ENCODE measurements around the gene VSNL1.

The VSNL1 gene

DNA sequence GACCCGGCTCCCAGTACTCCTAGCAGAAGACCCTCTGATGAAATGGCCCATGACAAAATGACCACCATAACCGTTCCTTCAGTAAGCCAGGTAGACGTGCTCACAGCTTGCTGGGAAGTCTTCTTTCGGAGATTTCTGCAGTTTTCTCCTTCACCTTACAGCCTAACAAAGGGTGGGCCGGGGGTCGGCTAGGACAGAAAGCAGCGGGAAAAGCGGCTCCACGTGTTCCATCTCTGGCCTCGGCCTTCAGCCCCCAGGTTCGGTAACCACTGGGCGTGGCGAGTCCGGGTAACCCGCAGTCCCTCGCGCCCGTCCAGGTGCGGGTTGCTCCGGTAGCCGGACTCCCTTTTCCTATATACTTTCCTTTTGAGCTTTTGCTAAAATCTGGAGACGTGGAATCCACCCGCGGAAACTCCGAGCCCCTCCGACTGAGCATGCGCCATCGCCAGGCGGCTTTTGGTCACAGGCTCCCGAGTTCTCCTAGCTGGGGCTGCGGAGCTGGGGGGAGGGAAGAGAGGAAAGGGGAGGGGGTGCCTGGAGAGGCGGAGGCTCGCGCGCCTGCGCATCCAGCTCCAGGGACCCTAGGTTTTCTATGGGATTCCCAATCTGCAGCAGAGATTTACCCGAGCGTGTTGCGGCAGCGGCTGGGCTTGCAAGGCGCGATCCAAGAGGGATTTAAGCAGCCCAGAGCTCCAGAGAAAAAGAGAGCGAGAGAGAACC lies at the start of gene VSNL1:
Gene VSNL1, plus strand, starts transcription at position 604 of the 720 bp plus-strand sequence. CDS start 51,379 bp downstream, outside the sequence.
- no peak for DNase-seq

DNA sequence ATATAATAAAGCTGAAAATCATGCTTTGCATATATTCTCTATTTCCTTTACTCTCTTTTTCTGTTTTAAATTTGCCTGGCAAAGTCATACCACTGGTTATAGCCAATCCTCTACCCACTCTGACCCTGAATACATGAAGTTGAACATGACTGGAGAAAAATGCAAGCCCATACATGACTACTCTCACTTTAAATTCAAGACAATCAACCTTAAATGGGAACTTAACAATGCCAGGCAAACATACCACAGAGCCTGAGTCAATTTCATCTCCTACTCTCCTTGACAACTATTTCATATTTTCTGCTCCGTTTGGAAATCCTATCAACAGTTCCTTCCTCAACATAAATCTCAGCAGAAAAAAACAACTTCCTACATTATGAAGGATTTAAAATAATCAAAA lies 44.9 kb upstream of the VSNL1 start:
- no peak for DNase-seq

DNA sequence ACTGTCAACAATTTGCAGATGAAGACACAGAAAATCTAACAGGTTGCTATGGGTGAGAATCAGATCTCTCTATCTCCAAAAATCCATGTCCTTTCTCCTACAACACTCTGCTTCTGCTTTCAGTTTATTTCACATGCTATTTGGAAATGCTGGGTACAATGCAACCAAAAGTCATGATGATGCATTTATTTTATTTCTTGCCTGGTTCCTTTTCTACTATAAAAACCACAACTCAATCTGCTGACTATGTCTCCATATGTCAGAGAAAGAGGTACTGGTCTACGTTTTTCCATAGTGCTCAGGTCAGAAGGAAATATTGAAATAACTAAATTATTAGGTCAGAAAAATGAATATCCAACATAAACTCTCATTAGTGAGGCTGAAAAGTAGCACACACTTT lies 42.8 kb upstream of the VSNL1 start:
- DNase-seq = no peak

- DNase-seq = no peak
Observed at GRCh38 chr2:17506736-17507616, 33.5 kb upstream of the VSNL1 start.

- DNase-seq = no peak
Observed at GRCh38 chr2:17515652-17516051, 24.8 kb upstream of the VSNL1 start.

DNA sequence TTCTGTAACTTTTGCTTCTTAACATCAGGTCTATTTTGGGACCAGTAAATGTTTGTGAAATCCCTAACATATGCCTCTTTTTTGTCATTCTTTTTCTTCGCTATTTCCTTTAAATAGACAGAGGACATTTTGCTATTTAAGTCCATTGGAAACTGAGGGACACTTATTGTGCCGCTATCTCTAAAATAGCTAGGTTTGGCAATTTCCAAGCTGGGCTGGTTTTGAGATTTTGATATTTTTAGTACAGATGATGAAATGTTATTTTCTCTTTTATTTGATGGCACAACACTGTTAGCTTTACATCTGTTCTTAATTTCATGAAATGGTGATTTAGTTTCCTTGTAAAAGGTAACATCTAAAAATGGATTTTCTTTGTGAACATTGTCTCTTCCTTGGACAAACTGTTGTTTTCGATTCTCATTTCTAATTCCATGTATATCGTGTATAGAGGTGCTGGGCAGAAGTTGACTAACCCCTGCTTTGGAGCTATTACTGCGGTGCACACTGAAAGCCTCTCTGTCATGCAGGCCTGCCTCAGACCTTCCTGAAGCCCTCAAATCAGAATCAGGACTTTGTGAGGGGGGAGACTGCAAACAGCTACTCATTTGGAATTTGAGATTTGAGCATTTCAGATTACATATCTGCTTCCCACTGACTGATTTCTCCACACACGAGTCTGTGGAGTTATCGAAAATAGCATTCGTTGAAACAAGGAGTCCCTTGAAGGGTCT lies 22.9 kb upstream of the VSNL1 start:
- no peak for DNase-seq

DNA sequence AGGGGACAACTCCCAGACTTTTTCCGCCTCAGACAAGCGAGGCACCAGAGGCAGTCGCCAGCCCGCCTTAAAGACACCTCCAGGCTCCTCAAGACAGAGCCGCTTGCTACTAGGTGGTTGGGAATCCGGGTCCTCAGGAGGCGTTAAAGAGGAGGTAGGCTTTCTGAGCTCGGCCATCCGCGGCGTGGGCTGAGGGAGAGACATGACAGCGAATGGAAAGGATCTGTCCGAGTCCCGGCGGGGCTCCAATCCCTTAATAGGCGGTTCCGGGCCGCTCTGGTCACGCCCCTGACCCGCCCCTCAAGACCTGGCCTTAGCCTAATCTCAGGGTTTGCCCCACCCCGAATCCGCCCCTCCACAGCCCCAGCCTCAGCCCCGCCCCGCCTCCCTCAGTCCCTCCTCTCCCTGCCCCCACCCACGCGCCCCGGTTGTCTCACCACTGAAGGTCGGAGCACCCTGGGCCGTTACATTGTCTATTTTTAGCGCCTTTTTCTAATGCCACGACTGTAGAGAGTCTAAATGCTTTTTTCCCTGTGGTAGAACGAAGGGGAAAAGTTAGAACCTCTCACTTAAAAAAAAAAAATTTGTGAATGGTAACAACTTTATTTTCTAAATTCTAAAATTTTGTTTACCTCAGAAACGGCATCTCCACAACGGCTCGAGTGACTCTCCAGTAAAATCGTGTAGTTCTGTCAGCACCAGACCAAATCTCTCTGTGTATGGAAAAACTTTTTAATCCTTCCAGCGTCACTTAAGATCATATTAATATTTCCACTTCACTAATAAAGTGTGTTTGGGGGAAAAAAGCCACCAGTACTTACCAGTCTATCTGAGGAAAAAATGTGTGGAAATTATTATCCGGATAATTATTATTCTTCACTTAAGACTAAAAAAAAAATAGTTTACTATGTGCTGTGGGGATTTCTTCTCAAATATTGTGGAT lies 22.0 kb upstream of the VSNL1 start, which contains the start of gene RAD51AP2:
Gene RAD51AP2, minus strand, starts transcription at position 229 of the 943 bp plus-strand sequence. Its CDS starts 25 bp downstream, at position 204.
- DNase-seq = peak in 1 of 2 donors; percentile 34

- no peak for DNase-seq
Observed at GRCh38 chr2:17519486-17519885, 21.0 kb upstream of the VSNL1 start.

- no peak for DNase-seq
Observed at GRCh38 chr2:17520761-17521160, 19.7 kb upstream of the VSNL1 start.

- no peak for DNase-seq
Observed at GRCh38 chr2:17521621-17522020, 18.9 kb upstream of the VSNL1 start.

DNA sequence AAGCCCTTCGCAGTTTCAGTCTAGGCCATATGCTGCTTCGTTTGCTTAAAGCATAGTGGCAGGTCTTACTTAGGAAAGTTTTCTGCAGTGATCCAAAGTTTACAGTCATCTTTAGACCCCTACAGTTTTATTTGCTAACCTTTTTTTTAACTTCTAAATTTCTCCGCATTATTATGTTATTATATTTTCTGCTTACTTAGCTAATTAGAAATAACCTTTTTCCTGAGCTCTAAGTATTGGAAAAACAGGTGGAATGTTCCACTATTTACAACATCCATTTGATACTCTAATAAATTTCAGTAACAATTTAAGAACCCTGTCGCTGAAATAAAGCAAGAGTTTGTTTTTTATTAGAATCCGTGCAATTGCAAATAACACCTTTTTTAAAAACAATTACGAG lies 18.2 kb upstream of the VSNL1 start:
- DNase-seq = no peak

DNA sequence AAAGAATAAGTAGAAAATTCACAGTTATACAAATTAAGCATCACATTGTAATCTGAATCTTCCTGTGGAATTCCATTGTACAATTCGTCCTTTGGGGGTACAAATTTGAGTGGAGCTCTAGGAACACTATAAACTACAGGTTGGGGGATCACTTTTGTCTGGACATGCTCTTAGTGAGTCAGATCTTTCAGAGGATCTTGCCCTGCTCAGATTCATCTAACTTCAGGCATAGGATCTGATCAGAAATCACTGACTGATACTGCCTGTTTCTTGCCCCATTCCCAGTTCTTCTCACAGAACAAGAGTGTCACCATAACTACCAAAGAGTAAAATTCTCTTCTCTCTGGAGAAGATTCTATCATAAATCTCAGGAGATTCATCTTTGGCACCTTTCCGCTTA lies 10.7 kb upstream of the VSNL1 start:
- no peak for DNase-seq

DNA sequence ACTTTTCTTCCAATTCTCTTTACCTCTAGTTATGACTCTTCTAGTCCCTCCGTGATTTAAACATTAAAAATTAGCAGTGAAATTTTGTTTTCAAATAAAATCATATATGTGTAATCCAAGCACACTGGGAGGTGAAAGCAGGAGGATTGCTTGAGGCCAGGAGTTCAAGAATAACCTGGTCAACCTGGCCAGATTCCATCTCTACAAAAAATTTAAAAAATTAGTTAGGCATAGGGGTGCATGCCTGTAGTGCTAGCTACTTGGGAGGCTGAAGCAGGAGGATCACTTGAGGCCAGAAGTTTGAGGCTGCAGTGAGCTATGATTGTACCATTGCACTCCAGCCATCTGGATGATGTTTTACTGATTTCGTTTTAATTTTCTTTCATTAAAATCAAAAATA lies 7.0 kb upstream of the VSNL1 start:
- DNase-seq = no peak

GRCh38 chr2:17536416-17536815 lies 4.1 kb upstream of the VSNL1 start:
- DNase-seq = no peak

DNA sequence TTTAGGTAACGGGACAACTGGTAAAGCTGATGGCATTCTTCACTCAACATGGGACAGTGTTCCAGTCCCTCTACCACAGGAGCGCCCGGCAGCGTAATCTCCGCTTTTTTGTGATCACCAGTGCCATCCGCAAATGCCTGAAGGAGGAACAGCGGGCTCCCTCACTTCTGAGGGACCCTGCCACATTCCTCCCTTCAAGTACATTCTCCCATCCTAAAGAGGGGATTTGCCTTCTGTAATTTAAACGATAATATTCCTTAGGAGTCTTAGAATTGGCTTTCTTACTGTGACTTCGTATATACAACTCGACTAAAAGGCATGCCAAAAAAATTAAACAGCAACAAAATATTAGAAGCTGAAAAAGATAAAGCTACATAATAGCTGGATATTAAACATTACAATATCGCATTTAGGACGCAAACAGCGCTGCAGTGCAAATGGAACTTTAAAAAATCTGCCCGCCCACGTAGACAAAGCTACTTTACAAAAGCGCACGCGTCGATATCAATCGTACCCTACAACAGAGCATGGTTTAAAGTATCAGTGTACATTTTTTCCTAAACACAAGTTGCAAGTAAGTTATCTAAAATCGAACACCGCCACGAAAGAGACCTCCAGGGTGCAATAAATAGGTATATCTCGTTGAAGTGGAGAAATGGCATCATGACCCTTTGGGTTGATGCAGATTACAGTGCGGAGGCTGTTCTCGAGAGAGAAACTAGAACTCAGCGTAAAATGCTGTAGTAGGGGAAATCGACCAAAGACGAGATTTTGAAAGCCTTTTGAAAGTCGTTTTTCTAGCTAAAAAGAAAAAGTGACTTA lies 2.3 kb upstream of the VSNL1 start:
- no peak for DNase-seq

- DNase-seq = peak in 1 of 2 donors; percentile 3
Observed at GRCh38 chr2:17538844-17539554, 1.5 kb upstream of the VSNL1 start.

GRCh38 chr2:17539611-17540092 lies 844 bp upstream of the VSNL1 start:
- DNase-seq = no peak

GRCh38 chr2:17540813-17541530 lies 476 bp downstream of the VSNL1 start:
- no peak for DNase-seq

DNA sequence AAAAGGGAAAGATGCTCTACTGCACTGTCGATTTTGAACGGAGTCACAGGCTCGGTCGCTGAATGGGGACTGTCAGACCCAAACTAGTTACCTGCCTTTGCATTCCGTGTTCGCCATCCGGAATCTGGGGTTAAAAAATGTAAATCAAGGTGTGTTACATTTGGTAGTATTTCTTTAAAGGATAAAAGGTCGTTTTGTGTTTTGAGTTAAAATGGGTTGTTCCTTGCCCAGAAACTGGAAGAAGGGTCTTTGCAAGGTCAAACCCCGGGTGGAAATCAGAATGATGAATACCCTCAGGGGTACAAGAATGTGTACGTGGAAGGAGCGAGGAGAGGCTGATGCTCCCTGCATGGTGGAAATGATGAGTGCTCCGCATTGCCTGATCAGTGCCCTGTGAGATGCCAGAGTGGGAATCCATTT lies 1.0 kb downstream of the VSNL1 start:
- no peak for DNase-seq

- no peak for DNase-seq
Observed at GRCh38 chr2:17542471-17542870, 2.0 kb downstream of the VSNL1 start.
